Measurements from ENCODE around the gene INPP5A.
"Not testable (repeated sequence)": the region's sequence is repeated elsewhere in the genome, so short reads cannot be mapped to it uniquely, and the experiment has no call there.

The INPP5A gene

GRCh38 chr10:132544744-132545658 lies 7.4 kb downstream of the INPP5A start:
- DNase-seq (ENCODE audit: extremely low spot score, insufficient read length, low read depth): no peak
- FAIRE-seq: peak; percentile 66

DNA sequence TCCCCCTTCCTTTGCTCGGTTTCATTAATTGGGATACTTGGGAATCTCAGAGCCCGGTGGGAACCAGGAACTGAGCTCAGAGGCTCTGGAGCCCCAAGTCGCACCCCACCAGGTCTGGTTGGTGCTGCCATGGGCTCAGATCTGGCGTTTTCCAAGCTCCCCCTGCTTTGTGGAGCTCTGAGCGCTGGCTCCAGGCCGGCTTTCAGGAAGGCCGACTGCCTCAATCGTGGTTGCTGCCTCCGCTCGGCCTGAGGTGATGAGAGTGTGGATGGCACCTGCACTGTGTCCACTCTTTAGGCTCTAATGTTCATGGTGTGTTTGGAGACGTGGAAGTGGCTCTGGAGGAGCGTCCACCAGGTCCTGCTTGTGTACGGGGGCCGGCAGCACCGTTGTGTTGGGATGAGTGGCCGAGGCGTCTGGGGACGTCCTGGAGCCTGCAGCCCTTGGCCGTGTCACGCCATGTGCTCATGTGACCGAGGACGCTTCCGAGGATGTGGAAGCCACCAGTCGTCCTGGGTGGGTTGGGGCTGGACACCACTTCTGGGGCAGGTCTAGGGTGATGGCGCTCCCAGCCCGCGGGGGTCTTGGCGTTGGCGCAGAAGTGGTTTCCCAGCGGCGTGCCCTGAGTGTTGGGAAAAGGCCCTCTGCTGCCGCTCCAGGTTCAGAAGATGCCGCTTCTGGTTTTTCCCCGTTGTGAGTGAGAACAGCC lies 8.2 kb downstream of the INPP5A start:
- FAIRE-seq: no peak
- no peak for DNase-seq (ENCODE audit: extremely low spot score, insufficient read length, low read depth)

DNA sequence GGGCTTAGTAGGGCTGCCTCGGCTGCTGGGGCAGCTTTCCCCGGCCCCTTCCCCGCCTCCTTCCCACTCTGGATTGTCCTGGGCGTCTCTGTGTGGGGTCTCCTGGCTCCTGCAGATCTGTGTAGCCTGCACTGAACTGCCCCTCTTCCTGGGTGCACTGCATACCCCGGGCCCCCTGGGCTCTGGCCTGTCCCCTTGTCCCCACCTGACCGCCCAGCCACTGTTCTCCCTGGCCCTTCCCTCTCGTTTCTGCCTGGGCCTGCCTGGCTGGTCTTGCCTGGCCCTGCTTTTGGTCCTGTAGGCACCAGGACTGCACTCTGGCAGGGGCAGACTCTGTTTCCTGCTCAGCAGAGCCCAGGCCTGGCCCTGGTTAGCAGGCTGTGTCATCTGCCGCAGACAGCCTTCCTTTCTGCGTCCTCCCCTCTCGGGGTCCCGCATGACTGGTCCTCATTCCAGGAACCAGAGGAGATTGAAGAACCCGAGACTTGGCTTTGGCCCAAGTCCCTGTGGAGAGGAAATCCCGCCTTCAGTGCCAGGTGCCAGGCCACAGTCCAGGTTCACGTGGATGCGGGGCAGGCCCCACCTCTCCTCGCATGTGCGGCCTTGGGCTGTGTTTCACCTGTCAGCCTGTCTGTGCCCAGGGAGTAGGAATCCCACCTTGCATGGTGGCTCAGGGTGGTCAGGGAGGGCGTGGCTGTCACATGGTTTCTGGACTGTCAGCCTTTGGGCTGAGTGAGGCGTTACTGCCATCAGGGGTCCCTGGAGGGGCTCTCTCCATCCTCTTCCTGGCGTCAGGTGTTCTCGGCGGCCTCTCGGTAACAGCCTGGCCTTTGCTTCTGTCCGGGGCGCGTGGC lies 9.2 kb downstream of the INPP5A start:
- FAIRE-seq (peak; percentile 59), DNase-seq (ENCODE audit: extremely low spot score, insufficient read length, low read depth) (no peak)

GRCh38 chr10:132547421-132547861 lies 9.9 kb downstream of the INPP5A start:
- FAIRE-seq: no peak
- no peak for DNase-seq (ENCODE audit: extremely low spot score, insufficient read length, low read depth)

DNA sequence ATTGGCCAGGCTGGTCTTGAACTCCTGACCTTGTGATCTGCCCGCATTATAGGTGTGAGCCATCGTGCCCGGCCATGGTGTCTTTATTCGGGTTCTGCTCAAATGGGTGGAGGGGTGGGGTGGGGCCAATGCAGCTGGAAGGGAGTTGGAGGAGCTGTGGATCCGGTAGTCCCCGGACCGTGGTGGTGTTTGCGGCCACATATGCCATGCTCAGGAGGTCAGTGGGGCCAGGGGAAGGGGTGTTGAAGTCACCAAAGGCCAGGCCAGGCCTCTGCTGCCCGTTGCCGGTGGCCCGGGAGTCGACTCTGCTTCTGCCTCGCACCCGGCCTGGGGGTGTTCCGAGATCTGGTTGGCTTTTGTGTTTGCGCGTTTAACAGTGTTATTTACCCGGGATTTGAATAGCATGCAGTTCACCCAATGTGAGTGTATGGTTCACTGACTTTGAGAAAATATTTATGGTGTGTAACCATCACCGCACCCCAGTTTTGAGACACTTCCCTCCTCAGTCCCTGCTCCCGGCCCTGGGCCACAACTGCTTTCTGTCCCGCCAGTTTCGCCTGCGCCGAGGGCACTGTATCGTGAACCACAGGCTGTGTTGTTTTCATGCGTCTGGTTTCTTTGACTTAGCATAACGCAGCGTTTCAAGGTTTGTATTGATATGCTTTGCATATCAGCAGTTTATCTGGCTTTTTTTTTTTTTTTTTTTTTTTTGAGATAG lies 10.7 kb downstream of the INPP5A start:
- peak; percentile 76 for FAIRE-seq
- no peak for DNase-seq (ENCODE audit: extremely low spot score, insufficient read length, low read depth)

DNA sequence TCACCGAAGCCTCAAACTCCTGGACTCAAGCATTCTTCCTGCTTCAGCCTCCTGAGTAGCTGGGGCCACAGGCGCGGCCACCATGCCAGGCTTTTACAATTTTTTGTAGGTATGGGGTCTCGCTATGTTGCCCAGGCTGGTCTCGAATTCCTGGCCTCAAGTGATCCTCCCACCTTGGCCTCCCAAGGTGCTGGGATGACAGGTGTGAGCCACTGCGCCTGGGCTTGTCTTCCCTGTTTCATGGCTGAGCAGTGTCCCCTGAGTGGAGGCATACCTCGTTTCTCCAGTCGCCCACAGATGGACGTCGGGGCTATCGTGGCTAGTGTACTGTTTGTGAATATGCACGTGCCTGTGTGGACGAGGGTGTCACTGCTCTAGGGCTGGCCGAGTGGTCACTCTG lies 11.3 kb downstream of the INPP5A start:
- DNase-seq (ENCODE audit: extremely low spot score, insufficient read length, low read depth) (no peak), FAIRE-seq (no peak)

DNA sequence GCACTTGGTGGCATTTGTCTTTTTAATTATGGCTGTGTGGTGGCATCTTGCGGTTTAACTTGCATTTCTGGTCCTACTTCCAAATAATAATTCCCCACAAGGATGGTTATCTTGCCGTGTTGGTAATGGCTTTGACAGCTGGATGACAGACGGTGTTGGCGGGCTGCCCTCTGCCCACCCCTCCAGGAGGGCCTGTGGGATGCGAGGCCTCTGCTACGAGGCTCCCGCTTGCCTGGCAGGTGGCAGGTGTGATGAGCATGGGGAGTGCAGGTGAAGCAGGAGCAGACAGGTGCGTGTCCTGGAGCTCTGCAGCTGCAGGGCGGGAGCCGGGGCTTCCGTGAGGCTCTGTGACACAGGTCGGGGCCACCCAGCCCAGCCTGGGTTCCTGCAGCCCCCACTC lies 11.8 kb downstream of the INPP5A start:
- no peak for FAIRE-seq
- DNase-seq (ENCODE audit: extremely low spot score, insufficient read length, low read depth): no peak

GRCh38 chr10:132550366-132551092 lies 12.9 kb downstream of the INPP5A start:
- FAIRE-seq: no peak
- DNase-seq (ENCODE audit: extremely low spot score, insufficient read length, low read depth): no peak

GRCh38 chr10:132551093-132551807 lies 13.7 kb downstream of the INPP5A start:
- DNase-seq (ENCODE audit: extremely low spot score, insufficient read length, low read depth): no peak
- FAIRE-seq: peak; percentile 92

DNA sequence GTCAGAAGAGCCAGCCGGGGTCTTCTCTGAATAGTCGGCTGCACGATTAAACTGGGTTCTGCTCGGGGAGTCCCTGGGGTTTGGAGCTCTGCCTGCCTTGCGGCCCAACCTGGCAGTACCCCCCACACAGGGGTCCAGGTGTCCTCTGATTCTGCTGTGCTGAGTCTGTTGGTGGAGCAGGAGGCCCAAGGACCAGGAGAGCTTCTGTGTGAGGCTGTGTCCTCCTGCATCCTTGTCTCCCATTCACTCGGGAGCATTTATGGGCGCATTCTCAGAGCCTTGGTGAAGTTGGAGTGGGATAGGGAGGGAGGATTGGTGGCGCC lies 14.2 kb downstream of the INPP5A start:
- FAIRE-seq: no peak

GRCh38 chr10:132552635-132553034 lies 15.0 kb downstream of the INPP5A start:
- DNase-seq (ENCODE audit: extremely low spot score, insufficient read length, low read depth); FAIRE-seq: not testable (repeated sequence)

More for the DNA sequence above, 14.2 kb downstream of the INPP5A start:
- DNase-seq (ENCODE audit: extremely low spot score, insufficient read length, low read depth): no peak

DNA sequence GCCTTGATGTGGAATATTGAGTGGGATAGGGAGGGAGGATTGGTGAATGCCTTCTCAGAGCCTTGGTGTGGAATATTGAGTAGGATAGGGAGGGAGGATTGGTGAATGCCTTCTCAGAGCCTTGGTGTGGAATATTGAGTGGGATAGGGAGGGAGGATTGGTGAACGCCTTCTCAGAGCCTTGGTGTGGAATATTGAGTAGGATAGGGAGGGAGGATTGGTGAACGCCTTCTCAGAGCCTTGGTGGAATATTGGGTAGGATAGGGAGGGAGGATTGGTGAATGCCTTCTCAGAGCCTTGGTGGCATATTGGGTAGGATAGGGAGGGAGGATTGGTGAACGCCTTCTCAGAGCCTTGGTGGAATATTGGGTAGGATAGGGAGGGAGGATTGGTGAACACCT lies 16.0 kb downstream of the INPP5A start:
- DNase-seq (ENCODE audit: extremely low spot score, insufficient read length, low read depth); FAIRE-seq: not testable (repeated sequence)

DNA sequence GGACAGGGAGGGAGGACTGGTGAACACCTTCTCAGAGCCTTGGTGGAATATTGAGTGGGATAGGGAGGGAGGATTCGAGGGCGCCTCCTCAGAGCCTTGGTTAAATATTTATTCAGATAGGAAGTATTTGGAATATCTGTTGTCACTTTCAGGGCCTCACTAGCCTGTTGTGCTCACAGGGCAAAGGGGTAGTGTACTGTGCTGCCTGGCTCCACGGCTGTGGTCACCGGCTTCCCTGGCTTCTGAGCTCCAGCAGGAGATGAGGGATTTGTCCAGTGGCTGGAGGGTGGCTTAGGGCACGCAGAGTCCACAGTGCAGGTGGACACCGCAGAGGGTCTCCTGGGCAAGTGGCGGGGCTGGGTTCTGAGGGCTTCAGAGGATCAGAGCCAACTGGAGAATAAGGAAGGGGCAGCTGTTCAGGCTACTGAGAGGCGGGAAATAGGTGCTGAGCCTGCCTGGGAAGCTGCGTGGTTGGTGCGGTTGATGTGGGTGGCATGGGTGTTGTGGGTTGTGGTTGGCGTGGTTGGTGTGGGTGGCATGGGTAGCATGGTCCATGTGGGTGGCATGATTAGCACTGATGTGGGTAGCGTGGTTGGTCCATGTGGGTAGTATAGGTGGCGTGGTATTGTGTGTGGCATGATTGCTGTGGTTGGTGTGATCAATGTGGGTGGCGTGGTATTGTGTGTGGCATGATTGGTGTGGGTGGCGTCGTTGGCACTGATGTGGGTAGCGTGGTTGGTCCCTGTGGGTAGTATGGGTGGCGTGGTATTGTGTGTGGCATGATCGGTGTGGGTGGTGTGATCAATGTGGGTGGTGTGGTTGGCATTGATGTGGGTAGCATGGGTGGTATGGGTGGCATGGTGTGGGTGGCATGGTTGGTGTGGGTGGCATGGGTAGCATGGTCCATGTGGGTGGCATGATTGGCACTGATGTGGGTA lies 16.7 kb downstream of the INPP5A start:
- FAIRE-seq (no peak), DNase-seq (ENCODE audit: extremely low spot score, insufficient read length, low read depth) (no peak)

DNA sequence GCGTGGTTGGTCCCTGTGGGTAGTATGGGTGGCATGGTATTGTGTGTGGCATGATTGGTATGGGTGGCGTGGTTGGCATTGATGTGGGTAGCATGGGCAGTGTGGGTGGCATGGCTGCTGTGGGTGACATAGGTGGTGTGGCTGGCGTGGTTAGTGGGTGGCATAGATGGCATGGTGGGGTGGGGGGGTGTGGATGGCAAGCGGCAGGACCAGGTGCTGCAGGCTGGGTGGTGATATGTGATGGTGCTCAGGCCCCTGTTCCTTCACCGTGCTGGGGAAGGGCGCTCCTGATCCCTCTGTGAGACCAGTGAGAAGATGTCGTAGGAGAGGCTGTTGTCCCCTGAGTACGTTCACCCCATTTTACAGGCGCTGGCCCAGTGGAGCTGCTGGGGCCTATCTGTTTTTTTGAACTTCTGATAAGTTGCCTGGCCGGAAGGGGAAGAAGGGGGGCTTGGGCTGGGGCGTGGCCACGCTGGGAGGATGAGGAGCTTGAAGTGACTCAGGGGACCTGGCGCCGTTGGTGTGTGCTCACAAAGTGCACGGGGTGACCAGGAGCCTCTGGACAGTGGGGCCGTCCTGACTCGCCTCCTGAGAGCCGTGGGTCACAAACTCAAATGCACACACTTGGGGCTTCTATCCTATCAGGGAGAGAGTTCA lies 17.5 kb downstream of the INPP5A start:
- FAIRE-seq: peak; percentile 63
- no peak for DNase-seq (ENCODE audit: extremely low spot score, insufficient read length, low read depth)

- no peak for DNase-seq (ENCODE audit: extremely low spot score, insufficient read length, low read depth)
- no peak for FAIRE-seq
These were observed 18.3 kb downstream of the INPP5A start for GRCh38 chr10:132555648-132556575.

DNA sequence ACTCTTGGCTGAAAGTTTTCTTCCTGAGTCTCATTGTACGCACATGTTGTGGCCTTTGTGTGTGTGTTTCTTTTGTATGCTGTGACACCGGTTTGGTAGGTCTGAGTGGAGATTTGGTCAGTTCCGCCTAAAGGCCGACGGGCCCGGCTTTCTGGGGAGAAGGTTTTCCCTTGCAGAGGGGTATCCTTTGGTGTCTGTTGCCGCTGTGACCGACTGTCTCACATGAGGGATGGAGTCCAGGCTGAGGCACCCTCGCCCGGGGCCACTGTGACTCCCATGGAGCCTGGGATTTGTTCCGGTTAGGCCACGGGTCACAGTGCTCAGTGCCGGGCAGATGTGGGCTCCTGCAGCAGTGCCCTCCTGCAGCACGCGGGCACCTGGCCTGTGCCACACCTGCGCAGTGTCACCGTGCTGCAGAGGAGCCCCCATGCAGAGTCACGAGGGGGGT lies 19.4 kb downstream of the INPP5A start:
- DNase-seq (ENCODE audit: extremely low spot score, insufficient read length, low read depth) (no peak), FAIRE-seq (no peak)

Data from GM18507 (cell line).